ENCODE results near the gene VIPR2. TPM values are rescaled to one million over a fixed set of nuclear protein-coding genes. Genes with fewer than 3 reads are reported as not detected.

Gene VIPR2
- total and polyA plus RNA-seq, 8 donors, result 0.28 to 0.80 (median 0.44) TPM

DNA sequence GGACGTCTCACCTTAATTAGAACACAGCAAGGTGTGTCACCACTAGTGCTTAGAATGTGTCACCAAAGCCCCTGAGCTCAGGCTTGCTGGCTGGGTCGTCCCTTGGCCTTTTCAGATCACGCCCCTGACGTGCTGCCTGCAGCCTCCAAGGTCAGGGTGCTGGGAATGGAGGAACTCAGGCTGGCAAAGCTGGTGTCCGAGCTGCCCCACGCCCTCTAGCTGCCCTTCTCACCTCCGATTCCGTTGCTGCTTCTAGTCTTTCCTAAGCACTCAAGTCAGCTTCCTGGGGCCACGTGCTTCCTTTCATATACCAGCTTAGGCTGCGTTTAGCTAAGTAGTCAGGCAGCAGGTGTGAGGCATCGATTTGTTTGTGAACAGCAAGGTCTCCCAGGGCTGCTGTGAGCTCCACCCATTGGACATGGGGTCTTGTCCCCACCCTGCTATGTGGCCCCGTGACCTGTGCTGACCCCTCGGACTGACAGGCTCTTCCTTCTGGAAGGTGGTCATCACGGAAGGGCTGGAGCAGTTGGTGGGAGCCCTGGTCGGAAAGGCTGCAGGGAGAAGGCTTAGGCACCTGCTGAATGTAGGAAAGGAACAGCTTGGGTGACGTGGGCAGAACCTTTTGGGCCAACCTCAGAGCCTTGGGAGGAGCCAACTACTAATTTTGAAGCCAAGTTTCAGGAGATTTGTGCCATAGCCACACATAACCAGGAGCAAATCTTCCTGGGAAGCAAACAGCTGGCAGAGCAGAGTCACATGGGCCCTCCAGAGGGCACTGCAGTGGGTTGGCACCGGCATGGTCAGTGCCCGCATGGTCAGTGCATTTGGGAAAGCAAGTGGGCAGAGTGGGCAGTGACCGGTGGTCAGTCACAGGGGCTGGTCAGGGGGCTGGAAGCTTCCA is 28.8 kb downstream of the VIPR2 start:
- intact Hi-C loops (cut with DNase I), result no loop called here
- H3K27ac ChIP-seq, result no peak overlapping the region
- TF ChIP-seq, protein P1, sequence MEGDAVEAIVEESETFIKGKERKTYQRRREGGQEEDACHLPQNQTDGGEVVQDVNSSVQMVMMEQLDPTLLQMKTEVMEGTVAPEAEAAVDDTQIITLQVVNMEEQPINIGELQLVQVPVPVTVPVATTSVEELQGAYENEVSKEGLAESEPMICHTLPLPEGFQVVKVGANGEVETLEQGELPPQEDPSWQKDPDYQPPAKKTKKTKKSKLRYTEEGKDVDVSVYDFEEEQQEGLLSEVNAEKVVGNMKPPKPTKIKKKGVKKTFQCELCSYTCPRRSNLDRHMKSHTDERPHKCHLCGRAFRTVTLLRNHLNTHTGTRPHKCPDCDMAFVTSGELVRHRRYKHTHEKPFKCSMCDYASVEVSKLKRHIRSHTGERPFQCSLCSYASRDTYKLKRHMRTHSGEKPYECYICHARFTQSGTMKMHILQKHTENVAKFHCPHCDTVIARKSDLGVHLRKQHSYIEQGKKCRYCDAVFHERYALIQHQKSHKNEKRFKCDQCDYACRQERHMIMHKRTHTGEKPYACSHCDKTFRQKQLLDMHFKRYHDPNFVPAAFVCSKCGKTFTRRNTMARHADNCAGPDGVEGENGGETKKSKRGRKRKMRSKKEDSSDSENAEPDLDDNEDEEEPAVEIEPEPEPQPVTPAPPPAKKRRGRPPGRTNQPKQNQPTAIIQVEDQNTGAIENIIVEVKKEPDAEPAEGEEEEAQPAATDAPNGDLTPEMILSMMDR (IDR thresholded peaks at IDR 0.05), result no peak
- DNase-seq (peak in 1 of 4 donors; percentile 47), ATAC-seq (no peak)
- H3K27me3 ChIP-seq, result peaks cover 4 to 92% of the 10 kb centered on the region in 2 donors
- no peaks in the 10 kb centered on the region for H3K9me3 ChIP-seq
- H3K4me1 ChIP-seq, result no peaks in the 10 kb centered on the region
- no peaks in the 10 kb centered on the region for H3K36me3 ChIP-seq
- no peak overlapping the region for H3K4me3 ChIP-seq

DNA sequence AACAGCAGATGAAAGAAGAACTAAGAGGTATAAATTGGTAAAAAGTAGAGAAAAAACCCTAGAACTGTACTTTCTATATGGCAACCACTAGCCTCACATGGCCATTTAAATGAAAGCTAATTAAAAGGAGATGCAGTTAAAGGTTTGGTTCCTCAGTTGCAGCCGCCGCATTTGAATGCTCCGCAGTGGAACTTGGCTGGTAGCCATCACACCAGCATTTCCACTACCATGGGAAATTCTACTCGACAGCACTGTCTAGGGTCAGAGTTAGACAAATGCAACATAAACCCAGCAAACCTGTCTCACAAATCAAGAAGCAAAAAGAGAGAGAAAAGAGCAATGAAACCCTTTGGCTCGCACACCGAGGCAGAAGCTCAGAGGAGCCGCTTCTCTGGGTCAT is 29.7 kb downstream of the VIPR2 start:
- intact Hi-C loops (cut with DNase I), result no loop called here
- DNase-seq, result peak in 2 of 4 donors; percentile 2 to 45
- TF ChIP-seq, protein P1 (IDR thresholded peaks at IDR 0.05), result no peak
- H3K36me3 ChIP-seq, result no peaks in the 10 kb centered on the region
- no peak overlapping the region for H3K27ac ChIP-seq
- peaks cover 4 to 88% of the 10 kb centered on the region in 2 donors for H3K27me3 ChIP-seq
- H3K4me3 ChIP-seq, result no peak overlapping the region
- H3K4me1 ChIP-seq, result no peaks in the 10 kb centered on the region
- no peaks in the 10 kb centered on the region for H3K9me3 ChIP-seq
- no peak for ATAC-seq

DNA sequence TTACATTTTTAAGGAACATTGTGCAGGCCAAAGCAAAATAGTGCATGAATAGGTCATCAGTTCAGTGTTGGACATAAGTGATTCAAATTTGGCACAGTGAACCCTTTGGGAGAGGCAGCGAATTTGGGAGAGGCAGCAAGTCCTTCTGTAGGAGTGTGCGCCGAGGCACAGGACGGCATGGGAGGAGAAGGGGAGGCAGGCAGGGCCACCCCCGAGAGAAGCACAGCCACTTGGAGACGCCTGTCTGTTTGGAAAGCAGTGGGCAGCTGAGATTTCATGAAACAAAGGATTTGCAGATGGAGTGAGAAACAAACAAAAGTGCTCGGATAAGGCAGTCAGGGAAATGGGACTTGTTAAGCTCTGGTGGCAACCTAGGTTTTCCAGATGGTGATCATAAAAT is 30.6 kb downstream of the VIPR2 start:
- H3K4me3 ChIP-seq, result no peak overlapping the region
- ATAC-seq (no peak), DNase-seq (peak in 1 of 4 donors; percentile 55)
- no peak overlapping the region for H3K27ac ChIP-seq
- H3K4me1 ChIP-seq, result no peaks in the 10 kb centered on the region
- H3K36me3 ChIP-seq, result no peaks in the 10 kb centered on the region
- H3K9me3 ChIP-seq, result no peaks in the 10 kb centered on the region
- TF ChIP-seq, protein P1 (IDR thresholded peaks at IDR 0.05), result no peak
- intact Hi-C loops (cut with DNase I), result no loop called here
- H3K27me3 ChIP-seq, result peaks cover 4 to 87% of the 10 kb centered on the region in 2 donors

- Histone ChIP-seq H3K27me3 (peaks cover 4 to 81% of the 10 kb centered on the region in 2 donors), H3K4me3 (no peak overlapping the region), H3K4me1 (no peaks in the 10 kb centered on the region), H3K9me3 (no peaks in the 10 kb centered on the region), H3K36me3 (no peaks in the 10 kb centered on the region), H3K27ac (no peak overlapping the region)
- intact Hi-C loops (cut with DNase I), result no loop called here
- DNase-seq (no peak), ATAC-seq (no peak)
- TF ChIP-seq, protein P1 (IDR thresholded peaks at IDR 0.05), result no peak
Measured at GRCh38 chr7:159113056-159113455, 31.6 kb downstream of the VIPR2 start.

GRCh38 chr7:159112136-159113011 is 32.3 kb downstream of the VIPR2 start:
- Histone ChIP-seq H3K36me3 (no peaks in the 10 kb centered on the region), H3K4me3 (no peak overlapping the region), H3K4me1 (no peaks in the 10 kb centered on the region), H3K27ac (no peak overlapping the region), H3K27me3 (peaks cover 4 to 78% of the 10 kb centered on the region in 2 donors), H3K9me3 (no peaks in the 10 kb centered on the region)
- intact Hi-C loops (cut with DNase I), result no loop called here
- no peak for ATAC-seq
- TF ChIP-seq, protein P1 (IDR thresholded peaks at IDR 0.05), result no peak
- DNase-seq, result peak in 1 of 4 donors; percentile 70
